DMS79 (cell line): ENCODE measurements around the gene PRG3.
"Not testable (repeated sequence)": the region's sequence is repeated elsewhere in the genome, so short reads cannot be mapped to it uniquely, and the experiment has no call there.

ENCODE experiments used
- DNase-seq: peaks from one replicate; lab custom pipeline; 2025; lab: John Stamatoyannopoulos, UW

Gene PRG3

DNA sequence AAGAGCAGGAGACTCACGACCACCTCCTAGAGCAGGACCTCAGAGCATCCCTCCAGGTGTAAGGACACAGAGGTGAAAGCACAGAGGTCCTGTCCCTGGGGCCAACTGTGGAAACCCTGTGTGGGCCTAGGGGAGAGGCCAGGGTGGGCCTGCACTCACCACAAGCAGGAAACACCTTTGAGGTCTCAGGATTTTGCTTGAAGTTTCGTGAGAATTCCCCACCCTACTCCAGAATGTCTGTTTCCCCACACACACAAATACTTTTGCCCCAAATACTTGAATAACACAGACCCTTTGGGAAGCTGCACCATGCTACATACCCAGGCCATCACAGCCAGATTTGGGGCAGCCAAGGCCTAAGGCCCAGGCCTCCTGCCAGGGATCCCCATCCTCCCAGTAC lies 27.8 kb upstream of the PRG3 start:
- no peak for DNase-seq

- no peak for DNase-seq
Measured at GRCh38 chr11:57407941-57408475, 27.1 kb upstream of the PRG3 start.

DNA sequence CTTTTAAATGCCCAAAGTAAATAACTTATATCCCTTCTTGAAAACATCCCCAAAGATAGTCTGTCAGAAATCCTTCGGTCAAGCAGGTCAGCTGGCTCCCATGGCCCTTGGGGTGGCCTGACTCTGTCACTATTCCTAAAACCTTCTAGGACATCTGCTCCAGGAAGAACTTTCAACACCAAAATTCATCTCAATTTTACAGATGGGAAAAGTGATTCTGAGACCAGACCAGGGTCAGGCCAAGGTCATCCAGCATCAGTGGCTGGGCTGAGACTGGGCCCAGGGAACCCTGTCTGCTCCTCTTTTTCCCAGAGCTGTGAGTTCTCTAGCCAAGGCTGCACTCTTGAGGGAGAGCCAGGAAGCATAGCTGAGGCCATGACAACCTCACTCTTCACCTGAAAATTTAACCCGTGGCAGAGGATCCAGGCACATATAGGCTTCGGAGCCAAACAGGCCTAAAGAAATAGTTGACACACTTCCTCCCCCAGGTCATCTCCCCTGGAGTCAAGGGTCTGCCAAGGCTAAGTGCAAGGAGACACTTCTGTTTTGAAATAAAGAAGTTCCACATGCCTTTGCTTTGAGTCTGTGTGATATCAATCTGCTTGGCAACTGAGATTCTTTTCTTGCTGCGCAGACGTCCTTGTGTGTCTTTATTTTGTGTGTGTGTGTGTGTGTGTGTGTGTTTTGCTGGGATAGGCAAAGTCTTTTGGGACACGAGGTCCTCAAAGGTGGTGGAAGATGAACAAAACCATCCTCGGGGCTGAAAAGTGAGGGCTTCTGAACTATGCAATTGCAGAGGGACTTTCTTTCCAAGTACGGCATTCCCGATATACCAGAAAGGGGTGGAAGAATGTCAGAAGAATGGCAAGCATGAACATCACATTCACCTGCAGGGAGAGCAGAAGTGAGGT lies 26.3 kb upstream of the PRG3 start:
- DNase-seq: no peak

GRCh38 chr11:57406337-57406904 lies 25.5 kb upstream of the PRG3 start:
- no peak for DNase-seq

DNA sequence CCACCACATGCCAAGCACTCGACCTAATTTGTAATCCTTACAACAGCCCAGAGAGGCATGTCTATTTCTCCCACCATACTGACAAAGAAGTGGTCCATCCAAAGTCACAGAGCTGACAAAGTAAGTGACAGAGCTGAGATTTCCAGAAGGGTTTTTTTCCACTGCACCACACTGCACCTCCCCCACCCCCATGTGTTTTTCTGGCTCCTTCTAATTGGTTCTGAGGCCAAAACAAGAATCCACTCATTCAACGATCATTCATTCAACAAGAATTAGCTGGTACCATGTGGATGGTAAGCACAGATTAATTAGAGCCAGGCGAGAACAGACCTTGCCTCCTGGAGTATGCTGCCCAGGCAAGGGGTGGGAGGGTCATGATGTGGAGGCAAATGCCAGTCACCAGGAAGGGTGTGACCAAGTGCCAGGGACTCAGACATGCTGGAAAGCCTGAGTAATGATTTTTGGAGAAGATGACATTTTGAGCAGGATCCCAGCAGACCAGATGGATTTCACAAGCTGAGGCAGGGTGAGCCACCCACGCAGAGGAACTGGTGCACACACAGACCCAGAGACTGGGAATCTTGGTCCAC lies 24.4 kb upstream of the PRG3 start:
- DNase-seq: no peak

GRCh38 chr11:57403802-57404147 lies 22.8 kb upstream of the PRG3 start:
- DNase-seq: no peak

DNA sequence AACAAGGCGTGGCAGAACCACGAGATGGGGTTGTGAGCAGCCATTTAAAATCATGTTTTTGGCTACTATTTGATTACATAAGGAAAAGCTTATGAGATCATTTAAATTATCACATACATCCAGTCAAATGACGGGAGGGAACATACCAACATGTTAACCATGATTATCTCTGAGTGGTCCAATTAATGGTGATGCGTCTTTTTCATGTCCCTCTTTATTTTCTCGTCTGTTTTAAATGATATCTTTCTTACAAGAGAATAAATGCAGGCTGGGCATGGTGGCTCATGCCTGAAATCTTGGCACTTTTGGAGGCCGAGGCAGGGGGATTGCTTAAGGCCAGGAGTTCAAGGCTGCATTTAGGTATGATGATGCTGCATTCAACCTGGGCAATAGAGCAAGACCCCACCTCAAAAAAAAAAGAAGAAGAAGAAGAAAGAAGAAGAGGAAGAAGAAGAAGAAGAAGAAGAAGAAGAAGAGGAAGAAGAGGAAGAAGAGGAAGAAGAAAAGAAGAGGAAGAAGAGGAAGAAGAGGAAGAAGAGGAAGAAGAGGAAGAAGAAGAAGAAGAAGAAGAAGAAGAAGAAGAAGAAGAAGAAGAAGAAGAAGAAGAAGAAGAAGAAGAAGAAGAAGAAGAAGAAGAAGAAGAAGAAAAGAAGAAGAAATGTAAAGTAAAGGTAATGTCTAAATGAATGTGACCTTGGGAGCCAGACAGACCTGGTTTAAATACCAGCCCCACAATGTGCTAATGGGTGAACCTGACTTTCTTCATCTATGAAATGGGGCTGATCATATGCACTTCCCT lies 22.3 kb upstream of the PRG3 start:
- not testable (repeated sequence) for DNase-seq

- DNase-seq: peak; percentile 11
Measured at GRCh38 chr11:57402188-57403002, 21.4 kb upstream of the PRG3 start.

GRCh38 chr11:57399972-57400578 lies 19.1 kb upstream of the PRG3 start:
- DNase-seq: no peak

GRCh38 chr11:57399221-57399620 lies 18.3 kb upstream of the PRG3 start:
- DNase-seq: no peak

GRCh38 chr11:57397394-57397990 lies 16.5 kb upstream of the PRG3 start:
- no peak for DNase-seq

DNA sequence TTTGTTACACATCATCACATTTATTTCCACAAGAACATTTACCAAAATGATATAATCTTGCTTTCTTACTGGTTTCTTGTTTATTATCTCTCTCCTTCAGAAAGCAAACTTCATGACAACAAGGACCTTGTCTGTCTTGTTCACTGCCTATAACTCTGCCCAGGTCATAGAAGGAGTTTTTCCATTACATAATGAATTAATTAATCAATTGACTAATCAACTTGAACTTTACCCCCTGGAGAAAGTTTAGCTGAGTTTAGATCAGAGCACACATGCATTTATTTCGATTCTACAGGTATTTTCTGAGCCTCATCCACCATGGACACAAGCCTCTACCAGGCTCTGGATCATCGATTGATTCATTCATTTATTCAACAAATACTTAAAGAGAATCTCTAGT lies 15.8 kb upstream of the PRG3 start:
- DNase-seq: no peak

DNA sequence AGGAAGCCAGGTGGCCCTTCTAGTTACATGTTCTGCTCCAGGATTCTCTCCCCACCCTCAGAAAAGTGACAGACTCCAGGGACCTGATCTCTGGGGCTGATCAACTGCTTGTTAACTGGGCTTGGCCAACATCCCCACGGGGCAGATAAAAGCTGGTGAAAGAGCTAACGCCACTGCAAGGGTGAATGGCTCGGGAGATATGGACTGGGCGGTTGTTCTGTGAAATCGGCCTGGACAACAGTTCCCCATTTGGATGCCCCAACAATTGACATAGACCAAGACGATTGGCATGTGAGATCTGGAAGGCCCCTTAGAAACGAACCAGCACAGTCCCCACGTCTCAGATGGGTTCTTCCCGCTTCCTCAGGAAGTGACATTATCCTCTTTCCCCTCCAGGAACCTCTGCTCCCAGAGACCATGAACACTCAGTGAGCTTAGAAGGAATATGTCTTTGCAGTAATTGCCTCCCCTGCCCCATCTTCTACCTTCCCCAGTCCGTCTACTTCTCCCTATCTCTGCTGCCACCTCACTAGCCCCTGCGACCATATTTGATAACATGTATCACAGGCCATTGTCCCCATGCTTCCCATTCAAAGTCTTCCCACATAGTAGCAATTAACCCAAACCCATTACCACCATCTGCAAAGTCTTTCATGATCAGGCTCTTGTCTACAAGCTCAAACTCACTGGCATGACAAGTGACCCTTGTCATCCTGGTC lies 15.1 kb upstream of the PRG3 start:
- no peak for DNase-seq

DNA sequence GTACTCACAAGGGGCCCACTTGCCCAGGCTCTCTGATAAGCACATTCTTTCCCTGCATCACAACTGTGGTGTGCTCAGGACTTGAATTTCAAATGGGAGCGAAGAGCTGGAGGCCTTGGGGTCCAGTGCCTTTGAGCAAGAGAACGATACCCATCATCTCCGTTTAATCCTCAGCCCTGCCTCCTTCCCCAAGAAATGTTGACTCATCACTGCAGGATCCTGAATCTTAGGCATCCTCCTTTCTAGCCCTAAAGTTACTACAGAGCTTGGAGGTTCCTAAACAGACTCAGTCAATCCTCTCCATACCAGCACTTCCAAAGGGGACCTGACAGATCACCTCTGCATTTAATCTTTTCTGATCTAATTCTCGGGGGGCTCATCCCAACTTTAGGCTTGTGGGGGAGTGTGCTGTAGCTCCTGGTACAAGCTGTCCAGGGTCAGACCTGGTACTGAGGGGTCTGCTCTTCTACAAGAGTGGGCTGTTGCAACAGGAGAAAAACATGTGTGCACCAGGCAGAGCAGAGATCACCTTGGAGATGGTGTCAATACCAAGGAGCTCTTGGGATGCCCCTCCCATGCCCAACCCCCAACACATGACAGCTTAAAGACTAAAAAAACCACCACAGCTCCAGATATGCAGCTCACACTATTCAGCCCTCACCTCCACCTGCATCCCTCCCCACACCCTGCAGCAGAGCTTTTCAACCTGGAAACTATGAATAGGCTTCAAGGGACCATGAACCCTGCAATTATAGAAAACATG lies 13.4 kb upstream of the PRG3 start:
- no peak for DNase-seq

GRCh38 chr11:57392763-57393105 lies 11.8 kb upstream of the PRG3 start:
- no peak for DNase-seq

- DNase-seq: no peak
Measured at GRCh38 chr11:57392066-57392762, 11.3 kb upstream of the PRG3 start.

GRCh38 chr11:57391539-57391938 lies 10.6 kb upstream of the PRG3 start:
- no peak for DNase-seq

GRCh38 chr11:57391111-57391510 lies 10.2 kb upstream of the PRG3 start:
- no peak for DNase-seq

- DNase-seq: no peak
Measured at GRCh38 chr11:57390535-57390934, 9.6 kb upstream of the PRG3 start, which contains the start of gene PRG2. TSS of gene PRG2 (minus strand) at chr11:57390650. CDS start at chr11:57389944, 706 bp downstream.
